Activated CD4-positive, alpha-beta T cell treated with anti-CD3 and anti-CD28 coated beads, Interleukin-2, amount 10 ng/mL, durations not matched to agents 7 days and 5 days (primary cell): ENCODE measurements around the gene OR2H1. TPM values are rescaled to one million over a fixed set of nuclear protein-coding genes. Genes with fewer than 3 reads are reported as not detected.

Experiments
- CTCF ChIA-PET: fragments of 350-600 bp; sonication (Branson Sonifier 250); formaldehyde crosslinking; loops from one replicate; lab custom pipeline; 2021; ENCODE audit warnings: antibody characterized with exemption; lab: Charles Lee
- POLR2A ChIA-PET: fragments of 350-600 bp; sonication (Branson Sonifier 250); formaldehyde crosslinking; loops from one replicate; lab custom pipeline; 2021; ENCODE audit warnings: antibody characterized with exemption; lab: Charles Lee
- DNase-seq: peaks from one replicate; pipeline ENCODE4 v3.0.0-alpha.2; 2020
- H3K27ac Mint-ChIP-seq: one replicate; pipeline ENCODE4 v1.8.0; 2021; ENCODE audit warnings: mild to moderate bottlenecking, moderate library complexity, mixed read lengths
- H3K27me3 Mint-ChIP-seq: one replicate; pipeline ENCODE4 v1.8.0; 2021; ENCODE audit warnings: mixed read lengths
- H3K36me3 Mint-ChIP-seq: one replicate; pipeline ENCODE4 v1.8.0; 2021; ENCODE audit warnings: low read depth, mixed read lengths
- H3K4me1 Mint-ChIP-seq: one replicate; pipeline ENCODE4 v1.8.0; 2021; ENCODE audit warnings: mixed read lengths
- H3K4me3 Mint-ChIP-seq: one replicate; pipeline ENCODE4 v1.8.0; 2021; ENCODE audit warnings: mild to moderate bottlenecking, moderate library complexity, mixed read lengths
- H3K9me3 Mint-ChIP-seq: one replicate; pipeline ENCODE4 v1.8.0; 2021; ENCODE audit warnings: mixed read lengths
- total RNA-seq, 2 experiments: library from RNA; stranded (reverse); gene quantifications; one replicate each; pipeline ENCODE4 v1.2.3, GENCODE V29; 2021

The OR2H1 gene
- total RNA-seq, 2 experiments from 2014 or later: not detected

DNA sequence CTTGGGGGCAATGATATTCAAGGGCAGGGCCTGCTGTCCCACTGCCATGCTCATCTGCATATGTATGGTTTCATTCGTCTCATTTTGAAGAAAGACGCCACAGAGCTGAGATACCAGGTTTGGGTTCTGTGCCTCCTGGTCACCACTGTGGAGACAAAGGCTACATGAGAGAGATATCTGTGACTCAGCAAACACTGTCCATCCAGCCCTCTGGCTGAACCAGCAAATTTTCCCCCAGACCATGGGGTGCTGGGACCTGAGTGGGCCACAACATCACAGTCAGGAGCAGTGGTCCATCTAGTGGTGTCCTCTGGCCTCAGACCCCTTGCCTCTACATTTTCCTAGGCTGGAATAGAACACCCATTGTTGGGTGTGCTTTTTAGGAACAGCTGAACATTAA is 30.7 kb downstream of the OR2H1 start, which contains the start of gene MAS1L:
Gene MAS1L (minus strand): TSS at position 297 of the 400 bp plus-strand sequence. CDS start 54 bp downstream, at position 243.
- Mint-ChIP-seq H3K27ac (no peak within 1 kb of the TSS), H3K36me3 (no peaks in the 10 kb centered on the region), H3K27me3 (peaks cover 9% of the 10 kb centered on the region), H3K4me3 (no peak within 1 kb of the TSS), H3K4me1 (no peaks in the 10 kb centered on the region), H3K9me3 (no peaks in the 10 kb centered on the region)
- POLR2A ChIA-PET: no interaction called here
- CTCF ChIA-PET: interaction anchor here (0.6 kb wide), 1 partner anchor 44 kb away, joined by 3 read pairs; no protein-coding TSS in a partner anchor
- DNase-seq: no peak

DNA sequence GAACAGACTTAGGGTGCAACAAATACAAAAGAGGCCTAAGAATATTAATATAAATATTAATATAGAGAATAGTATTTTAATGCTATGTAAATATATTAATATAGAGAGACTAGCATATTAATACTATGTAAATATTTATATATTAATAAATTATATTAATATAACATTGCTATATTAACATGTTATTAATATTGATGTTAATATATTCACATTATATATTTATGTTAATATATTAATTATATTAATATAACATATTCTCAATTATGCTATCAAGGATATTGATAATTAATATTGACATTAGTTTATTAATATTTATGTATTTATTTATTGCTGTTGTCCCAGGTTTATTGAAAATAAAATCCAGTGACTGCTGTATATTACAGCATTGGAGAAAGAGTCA is 31.9 kb downstream of the OR2H1 start:
- no peaks in the 10 kb centered on the region for H3K36me3 Mint-ChIP-seq
- no peaks in the 10 kb centered on the region for H3K9me3 Mint-ChIP-seq
- peaks cover 8% of the 10 kb centered on the region for H3K27me3 Mint-ChIP-seq
- POLR2A ChIA-PET: no interaction called here
- no peak for DNase-seq
- H3K27ac Mint-ChIP-seq: no peak overlapping the region
- H3K4me1 Mint-ChIP-seq: no peaks in the 10 kb centered on the region
- no peak overlapping the region for H3K4me3 Mint-ChIP-seq
- CTCF ChIA-PET: no interaction called here

DNA sequence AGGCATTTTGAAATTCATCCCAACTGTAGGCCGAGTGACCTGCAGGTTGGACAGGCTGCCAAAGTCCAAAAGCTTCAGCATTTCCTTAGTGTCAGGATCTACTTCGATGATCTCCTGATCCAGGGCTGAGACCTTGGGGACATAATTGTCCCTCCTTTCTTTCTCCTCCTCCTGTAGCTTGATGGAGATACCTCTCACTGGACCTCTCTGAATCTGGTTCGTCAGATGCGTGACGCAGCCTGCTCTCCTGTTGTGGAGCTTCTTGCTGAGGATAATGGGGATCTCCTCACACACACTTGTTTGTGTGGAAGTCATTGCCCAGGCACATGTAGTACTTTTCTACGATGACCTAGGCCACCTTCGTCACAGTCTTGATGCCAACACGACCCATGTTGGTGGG is 32.3 kb downstream of the OR2H1 start:
- no peak overlapping the region for H3K4me3 Mint-ChIP-seq
- CTCF ChIA-PET: no interaction called here
- no peaks in the 10 kb centered on the region for H3K36me3 Mint-ChIP-seq
- POLR2A ChIA-PET: no interaction called here
- no peaks in the 10 kb centered on the region for H3K9me3 Mint-ChIP-seq
- H3K4me1 Mint-ChIP-seq: no peaks in the 10 kb centered on the region
- DNase-seq: no peak
- H3K27ac Mint-ChIP-seq: no peak overlapping the region
- peaks cover 8% of the 10 kb centered on the region for H3K27me3 Mint-ChIP-seq

DNA sequence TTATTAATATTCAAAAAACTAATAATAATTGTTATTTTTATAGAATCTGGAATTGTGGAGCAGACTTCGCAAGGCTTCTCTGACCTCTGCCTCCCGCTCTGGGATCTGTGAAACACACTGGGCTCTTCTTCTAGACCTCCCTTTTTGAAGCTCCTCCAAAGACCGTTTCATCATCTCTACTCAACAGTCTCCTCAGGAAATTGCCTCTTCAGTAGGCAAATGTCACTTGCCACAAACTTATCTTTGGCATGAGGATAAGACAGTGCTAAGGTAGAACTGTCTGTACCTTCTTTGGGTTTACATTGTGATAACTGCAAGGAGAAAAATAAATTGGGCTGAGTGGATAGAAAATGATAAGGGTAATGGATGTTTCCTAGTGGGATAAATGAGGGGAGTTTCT is 33.1 kb downstream of the OR2H1 start:
- CTCF ChIA-PET: interaction anchor here (1.1 kb wide), 1 partner anchor 12 kb away, joined by 3 read pairs; no protein-coding TSS in a partner anchor
- H3K36me3 Mint-ChIP-seq: no peaks in the 10 kb centered on the region
- H3K4me1 Mint-ChIP-seq: no peaks in the 10 kb centered on the region
- no peak for DNase-seq
- POLR2A ChIA-PET: no interaction called here
- H3K27me3 Mint-ChIP-seq: peaks cover 8% of the 10 kb centered on the region
- H3K9me3 Mint-ChIP-seq: no peaks in the 10 kb centered on the region
- H3K27ac Mint-ChIP-seq: no peak overlapping the region
- no peak overlapping the region for H3K4me3 Mint-ChIP-seq

DNA sequence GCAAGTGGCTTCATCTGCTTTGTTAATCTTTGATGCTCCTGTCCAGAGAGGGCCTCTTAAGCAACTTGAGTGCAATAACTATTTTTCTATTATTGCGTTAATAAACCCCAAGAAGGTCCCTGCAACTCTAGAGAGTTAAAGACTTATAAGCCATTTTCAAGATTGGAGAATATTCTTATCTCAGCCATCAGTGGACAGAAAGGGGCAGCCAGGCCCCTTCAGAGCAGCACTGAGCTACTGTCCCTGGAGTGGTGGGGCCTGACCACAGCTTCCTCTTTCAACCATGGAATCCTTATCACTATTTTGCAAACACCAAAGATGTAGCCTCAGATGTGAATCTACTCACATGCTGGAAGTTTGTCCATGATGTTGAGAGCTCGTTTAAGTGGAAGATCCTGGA is 33.6 kb downstream of the OR2H1 start:
- Mint-ChIP-seq H3K27ac (no peak overlapping the region), H3K36me3 (no peaks in the 10 kb centered on the region), H3K9me3 (no peaks in the 10 kb centered on the region), H3K4me3 (no peak overlapping the region), H3K27me3 (peaks cover 8% of the 10 kb centered on the region), H3K4me1 (no peaks in the 10 kb centered on the region)
- no peak for DNase-seq
- CTCF ChIA-PET: interaction anchor here (1.1 kb wide), 1 partner anchor 11 kb away, joined by 3 read pairs; no protein-coding TSS in a partner anchor
- POLR2A ChIA-PET: no interaction called here

DNA sequence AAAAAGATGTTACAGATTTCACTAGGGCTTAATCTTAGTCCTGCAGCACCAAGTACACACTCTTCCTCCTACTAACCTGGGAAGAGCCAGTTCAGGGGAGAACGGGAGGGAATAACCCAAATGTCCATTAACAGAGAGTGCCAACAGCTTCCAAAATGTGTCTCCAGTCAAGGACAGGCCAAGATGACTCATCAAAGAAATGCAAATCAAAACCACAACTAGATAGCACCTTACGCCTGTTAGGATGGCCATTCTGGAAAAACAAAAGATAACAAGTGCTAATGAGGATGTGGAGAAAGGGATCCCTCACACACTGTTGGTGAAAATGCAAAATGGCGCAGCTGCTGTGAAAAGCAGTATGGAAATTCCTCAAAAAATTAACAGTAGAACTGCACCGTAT is 34.6 kb downstream of the OR2H1 start:
- no peak overlapping the region for H3K27ac Mint-ChIP-seq
- H3K4me1 Mint-ChIP-seq: no peaks in the 10 kb centered on the region
- no peak overlapping the region for H3K4me3 Mint-ChIP-seq
- ChIA-PET POLR2A (no interaction called here), CTCF (no interaction called here)
- DNase-seq: no peak
- H3K27me3 Mint-ChIP-seq: peaks cover 10% of the 10 kb centered on the region
- H3K36me3 Mint-ChIP-seq: no peaks in the 10 kb centered on the region
- no peaks in the 10 kb centered on the region for H3K9me3 Mint-ChIP-seq

DNA sequence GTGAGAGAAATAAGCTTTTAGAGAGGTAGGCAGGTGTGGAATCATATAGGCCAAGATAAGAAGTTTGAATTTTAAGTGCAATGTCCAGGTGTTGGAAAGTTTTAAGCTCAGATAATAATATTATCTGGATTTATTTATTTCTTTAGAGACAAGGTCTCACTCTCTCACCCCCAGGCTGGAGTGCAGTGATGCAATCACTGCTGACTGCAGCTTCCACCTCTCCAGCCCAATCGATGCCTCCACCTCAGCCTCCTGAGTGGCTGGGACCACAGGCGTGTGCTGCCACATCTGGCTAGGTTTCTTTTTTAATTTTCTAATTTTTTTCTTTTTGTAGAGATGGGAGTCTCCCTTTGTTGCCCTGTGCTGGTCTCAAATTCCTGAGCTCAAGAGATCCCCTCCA is 36.3 kb downstream of the OR2H1 start:
- H3K9me3 Mint-ChIP-seq: no peaks in the 10 kb centered on the region
- DNase-seq: no peak
- no peak overlapping the region for H3K27ac Mint-ChIP-seq
- CTCF ChIA-PET: no interaction called here
- H3K4me1 Mint-ChIP-seq: no peaks in the 10 kb centered on the region
- H3K36me3 Mint-ChIP-seq: no peaks in the 10 kb centered on the region
- H3K27me3 Mint-ChIP-seq: peaks cover 21% of the 10 kb centered on the region
- POLR2A ChIA-PET: no interaction called here
- no peak overlapping the region for H3K4me3 Mint-ChIP-seq

DNA sequence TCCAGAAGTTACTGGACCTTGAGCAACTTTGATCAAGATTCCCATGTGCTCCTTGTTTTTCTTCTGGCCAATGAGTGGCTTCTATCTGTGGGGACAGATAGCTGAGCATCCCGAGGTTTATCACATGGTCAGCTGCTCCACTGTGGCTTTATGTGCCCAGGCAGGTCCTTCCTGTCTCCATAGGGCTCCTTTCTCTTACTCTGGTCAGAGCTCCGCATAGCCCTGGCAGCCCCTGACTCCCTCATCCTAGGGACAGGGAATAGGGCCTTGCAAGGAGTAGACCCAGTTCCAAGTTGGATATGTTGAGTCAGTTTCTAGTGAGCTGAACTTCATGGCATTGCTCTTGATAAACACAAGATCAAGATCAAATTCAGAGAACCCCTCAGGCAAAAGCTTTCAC is 37.2 kb downstream of the OR2H1 start:
- ChIA-PET POLR2A (no interaction called here), CTCF (no interaction called here)
- H3K27me3 Mint-ChIP-seq: peaks cover 27% of the 10 kb centered on the region
- no peak overlapping the region for H3K4me3 Mint-ChIP-seq
- no peak overlapping the region for H3K27ac Mint-ChIP-seq
- no peaks in the 10 kb centered on the region for H3K9me3 Mint-ChIP-seq
- H3K4me1 Mint-ChIP-seq: no peaks in the 10 kb centered on the region
- no peaks in the 10 kb centered on the region for H3K36me3 Mint-ChIP-seq
- no peak for DNase-seq

DNA sequence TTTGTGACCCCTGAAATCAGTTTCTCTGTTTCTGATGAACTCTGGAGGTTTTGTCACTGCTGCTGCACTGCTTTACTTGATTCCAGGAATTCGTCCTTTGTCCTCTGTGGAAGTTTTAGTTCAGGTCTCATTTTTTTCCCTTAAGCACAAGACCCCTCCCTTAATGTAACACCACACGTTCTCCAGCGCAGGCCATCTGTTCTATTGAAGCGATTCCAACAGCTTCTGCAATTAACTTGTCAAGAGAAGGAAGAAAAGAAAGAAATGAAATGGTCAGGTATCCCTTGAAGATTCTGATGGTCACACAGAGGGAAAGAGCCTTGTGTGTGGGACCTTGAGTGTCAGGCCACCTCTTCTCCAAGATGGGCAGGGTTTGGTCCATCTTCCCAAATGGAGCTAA is 38.6 kb downstream of the OR2H1 start:
- CTCF ChIA-PET: no interaction called here
- Mint-ChIP-seq H3K4me3 (no peak overlapping the region), H3K4me1 (no peaks in the 10 kb centered on the region), H3K9me3 (no peaks in the 10 kb centered on the region), H3K27me3 (peaks cover 27% of the 10 kb centered on the region), H3K36me3 (no peaks in the 10 kb centered on the region), H3K27ac (no peak overlapping the region)
- DNase-seq: no peak
- POLR2A ChIA-PET: no interaction called here

DNA sequence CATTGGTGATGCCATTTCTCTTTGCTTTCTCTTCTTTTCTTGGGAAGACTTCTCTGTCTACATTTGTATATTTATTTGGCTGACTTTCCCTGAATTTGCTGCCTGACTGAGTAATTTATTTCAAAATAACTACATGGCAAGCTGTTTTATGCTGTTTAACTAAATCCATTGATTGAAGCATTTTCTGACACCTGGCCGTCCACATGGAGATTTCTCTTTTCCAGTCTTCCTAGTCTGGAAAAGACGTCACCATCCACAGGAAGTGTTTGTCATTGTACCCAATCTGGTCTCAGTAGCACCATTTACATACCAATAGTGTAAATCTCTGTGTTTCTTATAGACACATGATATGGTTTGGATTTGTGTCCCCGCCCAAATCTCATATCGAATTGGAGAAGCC is 40.0 kb downstream of the OR2H1 start:
- CTCF ChIA-PET: no interaction called here
- H3K27me3 Mint-ChIP-seq: peaks cover 24% of the 10 kb centered on the region
- H3K4me3 Mint-ChIP-seq: no peak overlapping the region
- no peaks in the 10 kb centered on the region for H3K36me3 Mint-ChIP-seq
- POLR2A ChIA-PET: no interaction called here
- no peak overlapping the region for H3K27ac Mint-ChIP-seq
- no peaks in the 10 kb centered on the region for H3K4me1 Mint-ChIP-seq
- no peaks in the 10 kb centered on the region for H3K9me3 Mint-ChIP-seq
- no peak for DNase-seq

DNA sequence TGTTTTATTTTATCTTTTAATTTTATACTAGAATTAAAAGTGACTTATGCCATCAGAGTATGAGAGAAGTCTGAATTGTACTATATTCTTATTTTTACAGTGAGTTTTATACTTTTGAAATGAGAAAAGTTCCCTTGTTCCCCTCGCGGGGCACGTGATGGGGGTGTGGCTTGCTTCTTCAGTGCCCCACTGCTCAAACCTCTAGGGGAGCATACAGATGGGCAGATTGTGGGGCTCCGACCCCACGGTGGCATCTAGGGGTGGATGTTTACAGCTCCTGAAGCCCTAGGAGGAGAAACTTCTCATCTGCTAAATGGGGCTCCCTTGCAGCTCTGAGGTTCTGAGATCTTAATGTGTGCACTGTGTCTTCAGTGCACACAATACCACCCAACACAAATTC is 42.7 kb downstream of the OR2H1 start:
- no peak for DNase-seq
- H3K9me3 Mint-ChIP-seq: no peaks in the 10 kb centered on the region
- POLR2A ChIA-PET: no interaction called here
- H3K4me3 Mint-ChIP-seq: no peak overlapping the region
- H3K27me3 Mint-ChIP-seq: peaks cover 19% of the 10 kb centered on the region
- no peak overlapping the region for H3K27ac Mint-ChIP-seq
- CTCF ChIA-PET: no interaction called here
- H3K4me1 Mint-ChIP-seq: no peaks in the 10 kb centered on the region
- no peaks in the 10 kb centered on the region for H3K36me3 Mint-ChIP-seq

DNA sequence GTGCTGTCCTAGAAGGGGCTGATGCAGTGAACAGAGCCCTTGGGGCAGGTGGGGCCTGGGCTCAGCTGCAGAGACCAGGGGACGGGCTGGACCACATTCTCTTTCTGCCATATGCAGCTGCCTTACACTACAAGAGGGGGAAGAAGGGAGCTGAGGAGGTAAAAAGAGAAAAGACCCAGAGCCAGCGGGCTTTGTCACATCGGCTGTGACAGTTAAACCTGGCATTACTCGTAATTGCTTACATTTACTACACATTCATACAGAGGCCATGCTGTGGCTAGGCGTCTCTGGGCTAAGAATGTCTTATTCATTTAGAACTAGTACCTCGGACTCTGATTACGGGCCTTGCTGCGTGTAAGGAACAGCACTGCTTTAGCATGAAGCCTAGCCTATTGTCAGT is 43.6 kb downstream of the OR2H1 start:
- Mint-ChIP-seq H3K27me3 (peaks cover 22% of the 10 kb centered on the region), H3K9me3 (no peaks in the 10 kb centered on the region), H3K4me1 (no peaks in the 10 kb centered on the region), H3K4me3 (no peak overlapping the region), H3K36me3 (no peaks in the 10 kb centered on the region), H3K27ac (no peak overlapping the region)
- ChIA-PET POLR2A (no interaction called here), CTCF (no interaction called here)
- DNase-seq: no peak

DNA sequence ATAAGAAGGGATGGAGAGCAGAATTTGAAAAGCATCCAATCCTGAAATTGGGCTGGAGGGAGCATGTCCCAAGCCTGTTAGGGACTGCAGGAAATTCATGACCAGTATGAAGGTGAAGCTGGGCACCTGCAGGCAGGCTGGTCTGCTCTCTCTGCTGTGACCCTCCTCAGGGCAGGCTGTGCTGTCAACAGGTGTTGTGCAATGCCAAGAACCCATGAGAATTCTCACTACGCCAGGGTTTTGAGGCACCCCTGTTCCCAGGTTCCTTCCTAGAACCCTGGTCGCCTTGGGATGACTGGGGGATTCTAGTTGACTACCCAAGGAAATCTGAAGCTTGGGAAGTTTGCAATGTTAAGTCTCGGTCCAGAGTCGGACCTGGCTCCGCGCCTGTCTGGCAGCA is 44.2 kb downstream of the OR2H1 start:
- ChIA-PET POLR2A (no interaction called here), CTCF (interaction anchor here (1.4 kb wide), 1 partner anchor 10 kb away, joined by 3 read pairs; no protein-coding TSS in a partner anchor)
- DNase-seq: no peak
- H3K27me3 Mint-ChIP-seq: peaks cover 22% of the 10 kb centered on the region
- no peaks in the 10 kb centered on the region for H3K4me1 Mint-ChIP-seq
- H3K36me3 Mint-ChIP-seq: no peaks in the 10 kb centered on the region
- no peak overlapping the region for H3K4me3 Mint-ChIP-seq
- no peak overlapping the region for H3K27ac Mint-ChIP-seq
- no peaks in the 10 kb centered on the region for H3K9me3 Mint-ChIP-seq

DNA sequence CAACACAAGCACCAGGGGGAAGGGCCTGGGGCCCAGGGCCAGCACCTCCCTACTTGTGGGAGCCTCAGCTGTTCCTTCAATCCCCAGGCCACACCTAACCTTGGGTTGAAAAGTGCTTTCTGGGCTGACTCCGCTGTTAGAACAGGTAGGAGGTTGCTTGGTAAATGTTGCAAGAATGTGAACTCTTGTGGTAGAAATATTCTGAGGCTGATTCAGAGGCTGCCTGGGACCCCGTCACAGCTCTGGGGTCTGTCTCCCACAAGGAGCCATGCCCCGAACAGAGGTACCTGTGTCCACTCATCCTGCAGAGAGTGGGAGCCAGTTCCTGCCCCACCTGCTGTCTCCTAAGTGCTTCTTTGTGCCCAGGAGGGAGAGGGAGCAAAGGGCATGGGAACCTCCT is 45.2 kb downstream of the OR2H1 start:
- no peak overlapping the region for H3K27ac Mint-ChIP-seq
- DNase-seq: peak; percentile 2

More for the DNA sequence above, 45.2 kb downstream of the OR2H1 start:
- Mint-ChIP-seq H3K4me3 (no peak overlapping the region), H3K4me1 (no peaks in the 10 kb centered on the region), H3K36me3 (no peaks in the 10 kb centered on the region), H3K9me3 (no peaks in the 10 kb centered on the region), H3K27me3 (peaks cover 14% of the 10 kb centered on the region)
- POLR2A ChIA-PET: no interaction called here
- CTCF ChIA-PET: interaction anchor here (1.4 kb wide), 1 partner anchor 12 kb away, joined by 3 read pairs; no protein-coding TSS in a partner anchor
